ENCODE data around the gene ANKRD53.

Gene ANKRD53

DNA sequence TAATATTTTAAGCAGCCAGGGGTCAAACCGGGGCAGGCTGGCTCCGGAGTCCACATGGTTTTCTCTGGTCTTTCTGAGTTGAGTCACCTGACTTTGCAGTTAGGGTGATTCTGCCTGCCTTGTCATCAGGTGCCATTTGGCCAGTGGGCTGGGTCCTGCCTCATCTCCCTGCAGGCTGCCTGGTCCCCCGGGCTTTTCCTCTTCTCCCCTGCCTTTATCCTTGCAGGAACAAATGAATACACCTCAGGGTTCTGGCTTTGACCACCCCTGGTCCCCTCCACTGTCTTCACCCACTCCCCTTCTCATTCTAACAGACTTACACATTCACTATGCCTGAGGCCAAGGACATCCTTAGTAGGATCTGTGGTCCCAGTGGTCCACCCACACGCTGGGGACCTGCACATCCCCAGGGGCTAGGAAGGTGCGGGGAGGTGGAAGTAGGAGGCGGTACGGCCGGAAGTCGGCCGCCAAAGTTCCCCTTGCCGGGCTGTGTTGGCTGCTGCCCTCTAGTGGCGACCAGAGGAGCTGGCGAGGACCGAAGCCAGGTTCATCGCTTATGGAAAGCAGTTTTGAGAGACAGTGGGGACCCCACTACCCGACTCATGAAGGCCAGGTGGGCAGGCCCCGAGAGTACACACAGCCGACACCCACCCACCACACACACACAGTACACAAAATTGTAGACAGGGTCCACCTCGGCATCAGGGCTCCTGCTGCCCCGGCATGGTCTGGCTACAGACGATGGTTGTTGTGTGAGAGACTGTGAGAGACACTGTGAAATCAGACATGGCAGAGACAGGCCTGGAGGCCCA is 22.6 kb downstream of the ANKRD53 start:
- DNase-seq = peak; percentile 84
- TF ChIP-seq, protein P1, sequence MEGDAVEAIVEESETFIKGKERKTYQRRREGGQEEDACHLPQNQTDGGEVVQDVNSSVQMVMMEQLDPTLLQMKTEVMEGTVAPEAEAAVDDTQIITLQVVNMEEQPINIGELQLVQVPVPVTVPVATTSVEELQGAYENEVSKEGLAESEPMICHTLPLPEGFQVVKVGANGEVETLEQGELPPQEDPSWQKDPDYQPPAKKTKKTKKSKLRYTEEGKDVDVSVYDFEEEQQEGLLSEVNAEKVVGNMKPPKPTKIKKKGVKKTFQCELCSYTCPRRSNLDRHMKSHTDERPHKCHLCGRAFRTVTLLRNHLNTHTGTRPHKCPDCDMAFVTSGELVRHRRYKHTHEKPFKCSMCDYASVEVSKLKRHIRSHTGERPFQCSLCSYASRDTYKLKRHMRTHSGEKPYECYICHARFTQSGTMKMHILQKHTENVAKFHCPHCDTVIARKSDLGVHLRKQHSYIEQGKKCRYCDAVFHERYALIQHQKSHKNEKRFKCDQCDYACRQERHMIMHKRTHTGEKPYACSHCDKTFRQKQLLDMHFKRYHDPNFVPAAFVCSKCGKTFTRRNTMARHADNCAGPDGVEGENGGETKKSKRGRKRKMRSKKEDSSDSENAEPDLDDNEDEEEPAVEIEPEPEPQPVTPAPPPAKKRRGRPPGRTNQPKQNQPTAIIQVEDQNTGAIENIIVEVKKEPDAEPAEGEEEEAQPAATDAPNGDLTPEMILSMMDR (IDR thresholded peaks at IDR 0.05; ENCODE audit: low read depth, low read length) = peak; percentile 97
- no peaks in the 10 kb centered on the region for H3K36me3 ChIP-seq
- no peaks in the 10 kb centered on the region for H3K9me3 ChIP-seq (ENCODE audit: severe bottlenecking)
- H3K4me3 ChIP-seq (ENCODE audit: low read depth, low read length) = peak overlapping the region; percentile 40
- peak overlapping the region; percentile 67 for H3K27ac ChIP-seq
- H3K27me3 ChIP-seq (ENCODE audit: insufficient read depth, low read depth, severe bottlenecking) = no peaks in the 10 kb centered on the region

DNA sequence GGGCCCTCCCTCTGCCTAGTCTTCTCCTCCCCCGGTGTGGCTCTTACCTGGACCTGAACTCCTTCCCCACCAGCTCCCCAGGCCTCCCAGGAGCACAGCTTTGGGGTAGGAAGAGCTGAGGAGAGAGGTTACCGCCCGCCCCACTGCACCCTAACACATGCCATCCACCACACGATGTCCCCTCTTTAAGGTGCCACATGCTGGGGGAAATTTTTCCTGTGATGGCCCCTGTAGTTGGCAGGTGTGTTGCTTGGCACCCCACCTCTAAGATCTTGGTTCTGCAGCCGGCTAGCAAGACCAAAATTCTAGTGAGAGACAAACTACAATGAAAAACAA is 23.1 kb downstream of the ANKRD53 start:
- Histone ChIP-seq H3K9me3 (ENCODE audit: severe bottlenecking) (no peaks in the 10 kb centered on the region), H3K27me3 (ENCODE audit: insufficient read depth, low read depth, severe bottlenecking) (no peaks in the 10 kb centered on the region), H3K27ac (peak overlapping the region; percentile 67), H3K4me3 (ENCODE audit: low read depth, low read length) (peak overlapping the region; percentile 18), H3K36me3 (no peaks in the 10 kb centered on the region)
- TF ChIP-seq, protein P1 (IDR thresholded peaks at IDR 0.05; ENCODE audit: low read depth, low read length) = no peak
- DNase-seq = no peak

DNA sequence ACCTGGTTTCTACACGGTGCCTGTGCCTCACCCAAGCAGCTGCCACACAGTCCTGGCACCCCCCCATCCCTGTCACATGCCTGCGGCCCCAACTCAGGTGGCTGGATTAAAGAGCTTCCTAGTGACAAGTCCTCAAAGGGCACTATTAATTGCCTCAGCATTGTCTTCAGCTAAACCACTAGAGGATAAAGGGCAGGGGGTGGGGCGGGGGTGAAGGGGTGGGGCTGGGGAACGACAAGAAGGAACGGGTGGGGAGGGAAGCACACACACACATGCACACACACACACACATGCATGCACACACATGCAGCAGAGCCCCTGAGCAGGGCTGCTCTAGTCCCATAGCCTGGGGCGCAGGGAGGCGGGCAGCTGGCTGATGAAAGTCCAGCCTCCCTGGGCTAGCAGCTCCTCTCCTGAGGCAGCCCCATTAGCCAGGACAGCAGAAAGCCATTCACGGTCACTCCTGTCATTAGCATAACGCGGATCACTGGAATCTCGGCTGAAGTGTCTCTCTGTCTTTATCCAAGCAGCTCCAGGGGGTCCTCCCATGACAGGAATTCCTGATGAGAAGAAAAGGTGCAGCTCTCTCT is 23.6 kb downstream of the ANKRD53 start:
- Histone ChIP-seq H3K4me3 (ENCODE audit: low read depth, low read length) (peak overlapping the region; percentile 18), H3K36me3 (no peaks in the 10 kb centered on the region), H3K27ac (peak overlapping the region; percentile 67), H3K27me3 (ENCODE audit: insufficient read depth, low read depth, severe bottlenecking) (no peaks in the 10 kb centered on the region), H3K9me3 (ENCODE audit: severe bottlenecking) (no peaks in the 10 kb centered on the region)
- TF ChIP-seq, protein P1 (IDR thresholded peaks at IDR 0.05; ENCODE audit: low read depth, low read length) = no peak
- peak; percentile 88 for DNase-seq

DNA sequence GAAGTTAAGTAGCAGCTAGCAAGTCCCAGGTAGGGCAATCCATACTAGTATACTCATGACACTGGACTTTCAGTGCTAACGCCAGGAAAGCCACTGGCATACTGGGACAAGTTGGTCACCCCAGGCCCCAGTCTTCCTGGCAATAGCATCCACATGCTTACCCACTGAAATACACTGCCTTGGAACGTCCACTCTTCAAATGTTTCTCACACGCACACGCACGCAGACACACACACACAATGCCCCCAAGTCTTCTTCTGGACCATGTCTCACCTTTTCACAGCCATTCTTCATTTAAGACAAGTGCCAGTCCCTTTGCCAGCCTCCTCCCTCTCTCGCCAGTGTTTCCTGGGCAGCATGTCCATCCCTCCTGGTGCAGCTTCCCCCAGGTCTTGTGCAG is 25.0 kb downstream of the ANKRD53 start:
- Histone ChIP-seq H3K36me3 (no peaks in the 10 kb centered on the region), H3K27me3 (ENCODE audit: insufficient read depth, low read depth, severe bottlenecking) (no peaks in the 10 kb centered on the region), H3K9me3 (ENCODE audit: severe bottlenecking) (no peaks in the 10 kb centered on the region), H3K4me3 (ENCODE audit: low read depth, low read length) (no peak overlapping the region), H3K27ac (no peak overlapping the region)
- TF ChIP-seq, protein P1 (IDR thresholded peaks at IDR 0.05; ENCODE audit: low read depth, low read length) = no peak
- no peak for DNase-seq

DNA sequence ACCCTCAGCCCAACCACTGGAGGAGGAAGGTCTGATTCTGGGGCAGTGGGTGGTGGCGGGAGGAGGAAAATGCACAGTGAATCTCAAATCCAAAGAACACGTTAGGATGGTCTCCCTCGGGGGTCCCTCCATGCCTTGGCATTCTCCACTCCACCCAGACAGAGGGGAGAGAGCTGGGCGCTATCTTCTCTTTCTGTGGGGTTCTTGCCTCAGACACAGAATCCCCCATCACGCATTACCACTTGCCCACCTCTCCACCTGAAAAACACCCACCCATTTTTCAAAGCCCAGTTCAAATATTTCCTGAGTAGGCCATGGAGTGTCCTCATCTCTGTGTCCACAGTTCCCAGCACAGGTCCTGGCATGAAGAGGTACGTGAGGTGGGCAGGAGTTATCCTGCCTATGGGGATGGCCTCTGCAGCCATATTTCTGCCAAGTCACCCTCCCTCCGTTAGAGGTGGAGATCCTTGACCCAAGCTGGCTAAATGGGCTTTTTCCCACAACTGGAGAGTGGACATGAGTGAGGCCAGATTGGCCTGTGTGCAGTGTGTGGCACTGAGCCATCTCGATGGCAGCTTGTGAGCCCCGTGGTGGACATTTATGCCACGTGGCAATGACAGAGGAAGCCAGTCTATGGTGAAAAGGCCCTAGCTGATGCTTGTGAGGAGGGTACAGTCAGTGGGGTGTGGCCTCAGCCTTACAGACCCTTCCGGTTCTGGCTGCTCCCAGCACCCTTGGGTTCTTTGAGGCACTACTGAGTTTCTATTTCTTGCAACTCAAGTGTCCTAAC is 25.7 kb downstream of the ANKRD53 start:
- DNase-seq = no peak
- TF ChIP-seq, protein P1 (IDR thresholded peaks at IDR 0.05; ENCODE audit: low read depth, low read length) = no peak
- no peak overlapping the region for H3K4me3 ChIP-seq (ENCODE audit: low read depth, low read length)
- no peak overlapping the region for H3K27ac ChIP-seq
- no peaks in the 10 kb centered on the region for H3K9me3 ChIP-seq (ENCODE audit: severe bottlenecking)
- no peaks in the 10 kb centered on the region for H3K36me3 ChIP-seq
- H3K27me3 ChIP-seq (ENCODE audit: insufficient read depth, low read depth, severe bottlenecking) = no peaks in the 10 kb centered on the region
